Skeletal muscle cell (primary cell): Measurements from ENCODE around the gene BAZ1B.
A peak's percentile ranks its signal among the peaks of the same experiment; 100 is the strongest.
"Not testable (repeated sequence)": the region's sequence is repeated elsewhere in the genome, so short reads cannot be mapped to it uniquely, and the experiment has no call there.

Source experiments
- DNase-seq: peaks from one replicate; pipeline ENCODE4 v3.0.0-alpha.2; 2010; ENCODE audit warnings: low read depth
- H3K4me3 ChIP-seq: 2 replicates; pipeline ENCODE4 v1.5.1; 2011; ENCODE audit warnings: low read depth, mild to moderate bottlenecking, control low read depth, low read length, moderate library complexity

The BAZ1B gene

GRCh38 chr7:73522105-73522872 lies at the start of gene BAZ1B:
TSS of gene BAZ1B (minus strand) at chr7:73522293. CDS start at chr7:73521933, 360 bp downstream.
- peak; percentile 96 for DNase-seq
- peak within 1 kb of the TSS; percentile 70 for H3K4me3 ChIP-seq

GRCh38 chr7:73570977-73571376 lies 48.9 kb upstream of the BAZ1B start:
- H3K4me3 ChIP-seq, result no peak overlapping the region
- DNase-seq, result no peak

- no peak for DNase-seq
- H3K4me3 ChIP-seq, result no peak overlapping the region
These were observed 48.4 kb upstream of the BAZ1B start for GRCh38 chr7:73570521-73570920.

GRCh38 chr7:73569042-73569608 lies 47.0 kb upstream of the BAZ1B start:
- H3K4me3 ChIP-seq, result no peak overlapping the region
- no peak for DNase-seq

DNA sequence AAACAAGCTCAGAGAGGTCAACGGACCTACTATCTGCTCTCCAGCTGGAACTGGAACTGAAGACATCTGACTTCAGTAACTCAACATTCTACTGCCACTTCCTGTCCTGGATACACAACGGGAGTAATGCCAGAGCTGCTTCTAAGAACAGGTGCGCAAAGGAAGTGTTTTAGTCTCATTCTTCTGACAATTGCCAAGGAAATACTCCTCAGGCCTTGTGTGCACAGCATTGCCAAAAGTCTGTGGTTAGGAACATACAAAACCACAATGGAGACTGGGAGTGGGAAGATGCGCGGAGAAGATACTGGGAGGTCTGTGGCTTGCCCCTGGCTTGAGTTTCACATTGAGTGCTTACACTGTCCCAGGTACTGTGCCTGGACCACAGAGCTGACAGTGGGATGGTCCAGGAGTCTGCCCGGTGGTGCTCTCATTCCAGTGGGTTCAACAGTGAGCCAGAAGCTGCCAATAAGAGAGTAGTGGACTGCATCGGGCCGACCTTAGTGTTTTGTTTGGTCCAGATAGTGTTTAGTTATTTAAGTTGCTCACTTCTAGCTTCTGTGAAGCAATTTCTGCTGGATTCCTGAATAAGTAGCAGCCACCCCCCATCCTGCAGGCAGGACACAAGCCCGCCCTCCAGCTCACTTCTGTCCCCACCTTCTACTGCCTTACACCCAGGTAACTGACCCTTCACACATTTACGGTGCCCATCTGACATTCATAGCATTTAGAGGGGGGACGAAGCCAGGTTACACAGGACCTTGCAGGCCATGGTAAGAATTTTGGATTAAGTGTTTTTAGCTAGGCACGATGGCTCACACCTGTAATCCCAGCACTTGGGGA lies 46.0 kb upstream of the BAZ1B start:
- H3K4me3 ChIP-seq, result no peak overlapping the region
- no peak for DNase-seq

- DNase-seq, result no peak
- H3K4me3 ChIP-seq, result no peak overlapping the region
These were observed 45.0 kb upstream of the BAZ1B start for GRCh38 chr7:73567140-73567539.

DNA sequence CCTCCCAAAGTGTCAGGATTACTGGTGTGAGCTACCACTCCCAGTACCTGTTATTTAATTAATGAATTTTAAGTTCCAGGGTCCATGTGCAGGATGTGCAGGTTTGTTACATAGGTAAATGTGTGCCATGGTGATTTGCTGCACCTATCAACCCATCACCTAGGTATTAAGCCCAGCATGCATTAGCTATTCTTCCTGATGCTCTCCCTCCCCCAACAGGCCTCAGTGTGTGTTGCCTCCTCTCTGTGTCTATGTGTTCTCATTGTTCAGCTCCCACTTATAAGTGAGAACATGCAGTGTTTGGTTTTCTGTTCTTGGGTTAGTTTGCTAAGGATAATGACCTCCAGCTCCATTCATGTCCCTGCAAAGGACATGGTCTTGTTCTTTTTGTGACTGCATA lies 44.3 kb upstream of the BAZ1B start:
- not testable (repeated sequence) for H3K4me3 ChIP-seq, DNase-seq

DNA sequence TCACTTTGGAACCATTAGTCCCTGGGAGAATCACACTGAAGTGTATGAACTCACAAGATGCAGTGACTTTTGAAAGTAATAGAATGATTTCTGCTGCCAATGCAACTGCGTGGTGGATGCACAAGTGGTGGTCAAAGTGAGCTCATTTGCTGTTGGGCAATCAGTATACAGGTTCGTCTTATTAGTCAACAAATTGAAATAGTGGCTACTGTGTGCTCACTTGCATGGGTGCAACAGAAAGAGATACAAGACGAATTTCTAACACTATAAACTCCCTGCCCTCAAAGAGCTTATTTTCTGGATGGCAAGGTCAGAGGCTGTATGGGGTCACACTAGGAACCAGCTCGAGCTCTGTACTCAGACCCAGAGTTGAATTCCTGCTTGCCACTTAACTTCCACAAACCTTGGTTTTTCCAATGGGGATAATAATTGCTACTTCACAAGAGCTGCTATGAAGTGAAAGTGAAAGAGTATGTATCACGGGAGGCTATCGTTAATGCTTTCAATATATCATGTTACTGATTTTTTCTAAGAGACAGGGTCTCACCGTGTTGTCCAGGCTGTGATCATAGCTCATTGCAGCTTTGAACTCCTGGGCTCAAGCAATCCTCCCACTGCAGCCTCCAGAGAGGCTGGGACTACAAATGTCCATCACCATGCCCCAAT lies 43.7 kb upstream of the BAZ1B start:
- no peak overlapping the region for H3K4me3 ChIP-seq
- no peak for DNase-seq

- H3K4me3 ChIP-seq, result no peak overlapping the region
- DNase-seq, result peak; percentile 66
These were observed 38.2 kb upstream of the BAZ1B start for GRCh38 chr7:73560109-73560835.

GRCh38 chr7:73557397-73558257 lies 35.5 kb upstream of the BAZ1B start, which contains the start of gene BCL7B:
TSS of gene BCL7B (minus strand) at chr7:73557690. CDS start at chr7:73557578, 112 bp downstream.
- peak within 1 kb of the TSS; percentile 71 for H3K4me3 ChIP-seq
- DNase-seq, result peak; percentile 7

- peak overlapping the region; percentile 71 for H3K4me3 ChIP-seq
- DNase-seq, result peak; percentile 76
These were observed 35.0 kb upstream of the BAZ1B start for GRCh38 chr7:73557108-73557396.

DNA sequence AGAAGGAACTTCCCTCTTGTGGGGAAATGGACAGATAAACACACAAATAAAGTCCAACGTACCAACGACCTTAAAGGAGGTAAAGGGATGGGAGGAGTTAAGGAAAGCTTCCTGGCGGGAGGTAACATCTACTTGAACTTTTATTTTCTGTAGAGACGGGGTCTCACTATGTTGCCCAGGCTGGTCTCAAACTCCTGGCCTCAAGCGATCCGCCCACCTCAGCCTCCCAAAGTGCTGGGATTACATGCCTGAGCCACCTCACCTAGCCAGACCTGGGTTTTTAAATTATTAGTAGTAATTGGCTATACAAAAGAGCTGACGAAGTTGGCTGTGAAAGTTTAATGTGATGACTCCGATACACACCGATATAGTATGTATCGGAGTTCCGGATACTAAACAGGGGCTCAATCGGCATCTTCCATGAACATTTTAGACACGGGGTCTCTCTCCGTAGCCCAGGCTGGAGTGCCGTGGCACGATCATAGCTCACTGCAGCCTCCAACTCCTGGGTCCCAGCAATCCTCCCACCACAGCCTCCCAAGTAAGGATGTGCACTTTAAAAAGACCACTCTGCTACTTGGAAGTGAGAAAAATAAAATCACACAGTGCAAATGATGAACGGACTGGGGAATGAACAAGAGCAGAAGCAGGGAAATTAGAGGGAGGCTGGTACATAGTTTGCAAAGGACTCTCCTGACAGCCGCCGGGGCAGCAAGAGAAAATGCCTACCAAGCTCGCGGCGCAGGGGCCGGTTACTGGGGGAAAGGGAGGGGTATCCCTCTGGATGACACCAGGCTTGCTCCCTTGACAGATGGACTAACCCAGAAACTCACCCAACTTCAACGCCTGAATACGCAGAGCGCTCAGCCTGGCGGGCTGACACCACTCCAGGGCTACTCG lies 34.4 kb upstream of the BAZ1B start:
- peak overlapping the region; percentile 71 for H3K4me3 ChIP-seq
- no peak for DNase-seq

- no peak overlapping the region for H3K4me3 ChIP-seq
- no peak for DNase-seq
These were observed 33.4 kb upstream of the BAZ1B start for GRCh38 chr7:73555411-73555982.

- not testable (repeated sequence) for DNase-seq, H3K4me3 ChIP-seq
These were observed 28.0 kb upstream of the BAZ1B start for GRCh38 chr7:73550093-73550492.

DNA sequence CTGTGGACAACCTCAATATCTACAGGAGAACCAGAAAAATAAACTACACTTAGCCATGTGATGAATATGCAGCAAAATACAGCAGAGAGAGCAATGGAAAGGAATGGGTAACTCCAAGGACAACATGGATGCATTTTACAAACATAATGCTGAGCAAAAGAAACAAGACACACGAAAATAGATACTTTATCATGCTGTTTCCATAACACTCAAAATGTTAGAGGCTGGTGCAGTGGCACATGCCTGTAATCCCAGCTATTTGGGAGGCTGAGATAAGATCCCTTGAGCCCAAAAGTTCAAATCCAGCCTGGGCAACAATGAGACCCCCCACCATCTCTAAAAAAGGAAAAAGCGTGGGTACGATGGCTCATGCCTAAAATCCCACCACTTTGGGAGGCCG lies 27.1 kb upstream of the BAZ1B start:
- H3K4me3 ChIP-seq, result no peak overlapping the region
- no peak for DNase-seq

GRCh38 chr7:73547841-73548240 lies 25.7 kb upstream of the BAZ1B start:
- no peak overlapping the region for H3K4me3 ChIP-seq
- no peak for DNase-seq

DNA sequence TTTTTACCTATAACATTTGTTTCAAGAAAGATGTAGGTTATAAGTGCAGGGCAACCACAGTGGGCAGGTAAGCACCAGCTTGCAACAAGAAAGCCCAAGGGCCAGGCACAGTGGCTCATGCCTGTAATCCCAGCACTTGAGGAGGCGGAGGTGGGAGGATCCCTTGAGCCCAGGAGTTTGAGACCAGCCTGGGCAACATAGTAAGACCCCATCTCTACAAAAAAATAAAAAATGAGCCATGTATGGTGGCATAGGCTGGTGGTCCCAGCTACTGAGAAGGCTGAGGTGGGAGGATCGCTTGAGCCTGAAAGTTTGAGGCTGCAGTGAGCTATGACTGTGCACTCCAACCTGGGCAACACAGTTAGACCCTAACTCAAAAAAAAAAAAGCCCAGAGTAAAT lies 22.6 kb upstream of the BAZ1B start:
- no peak overlapping the region for H3K4me3 ChIP-seq
- DNase-seq, result no peak
